GM12878 (cell line): ENCODE results near the gene PGBD5. TPM values are rescaled to one million over a fixed set of nuclear protein-coding genes. Genes with fewer than 3 reads are reported as not detected.

Source experiments
- ASH2L ChIP-seq: fragments of 300-600, 200-600 bp; sonication (generic); IDR thresholded peaks from 2 replicates; pipeline ENCODE4 v1.6.1; 2017; ENCODE audit warnings: low read depth, mild to moderate bottlenecking, borderline replicate concordance
- ATF2 ChIP-seq: IDR thresholded peaks from 2 replicates; pipeline ENCODE4 v1.6.1; 2012; ENCODE audit warnings: low read length, inconsistent platforms
- CUX1 ChIP-seq: IDR thresholded peaks from 2 replicates; pipeline ENCODE4 v1.6.1; 2012; ENCODE audit warnings: improper control_type of control experiment, low read depth, low read length; ENCODE audit not compliant: insufficient replicate concordance
- SUZ12 ChIP-seq: fragments of 200-600 bp; sonication (generic); IDR thresholded peaks from one replicate; pipeline ENCODE4 v1.6.1; 2018; ENCODE audit warnings: antibody characterized with exemption, mild to moderate bottlenecking; ENCODE audit not compliant: unreplicated experiment
- ZSCAN29 ChIP-seq: fragments of 450-650 bp; IDR thresholded peaks from 2 replicates; pipeline ENCODE4 v1.6.1; 2017; ENCODE audit warnings: mild to moderate bottlenecking, moderate library complexity
- ZZZ3 ChIP-seq: IDR thresholded peaks from 2 replicates; pipeline ENCODE4 v1.6.1; 2011; ENCODE audit warnings: low read depth; ENCODE audit not compliant: control insufficient read depth, insufficient read length
- polyA plus RNA-seq, 11 experiments: library from polyadenylated mRNA; depleted of rRNA in 4 of 11; unstranded in 6 of 11; stranded (reverse) in 5 of 11; fragments of >200 nt; fragmentation: Nextera tagmentation in 4 of 11; fragmentation: Illumina TruSeq in 1 of 11; extraction: Ambion mirVana in 4 of 11; extraction: Trizol in 1 of 11; gene quantifications; 1 replicate in 1 of 11; 2 replicates in 10 of 11; pipeline versions ENCODE4 v1.2.1 to v1.2.3, GENCODE V29; 2011 to 2016; ENCODE audit warnings: inconsistent platforms in 2 of 11, missing spikeins in 2 of 11, low read depth in 1 of 11
- total RNA-seq, 4 experiments: library from RNA; depleted of rRNA in 3 of 4; stranded (reverse); fragments of >200 nt in 3 of 4; fragmentation: Illumina TruSeq in 1 of 4; extraction: Trizol in 1 of 4; gene quantifications; 2 replicates each; pipeline versions ENCODE4 v1.2.1 to v1.2.3, GENCODE V29; 2013 to 2021

The PGBD5 gene
- total and polyA plus RNA-seq, 10 of the 15 experiments (the other 5 are each of a cell fraction or from before 2014, with no cell fraction given) = 0.03 TPM; not detected in 9

GRCh38 chr1:230309646-230310177 lies 116.4 kb downstream of the PGBD5 start (continued):
- TF ChIP-seq CUX1 = no peak
- TF ChIP-seq ZSCAN29 = no peak
- no peak for TF ChIP-seq ASH2L
- TF ChIP-seq SUZ12 = no peak
- TF ChIP-seq ZZZ3 = no peak
- no peak for TF ChIP-seq ATF2
